GM21515 (cell line): ENCODE measurements around the gene OR9G4.

Experiments used
- ATAC-seq: cut with Tn5 transposase; IDR thresholded peaks from one replicate; pipeline ENCODE4 v1.9.1; 2021; ENCODE audit not compliant: unreplicated experiment

OR9G4 gene

DNA sequence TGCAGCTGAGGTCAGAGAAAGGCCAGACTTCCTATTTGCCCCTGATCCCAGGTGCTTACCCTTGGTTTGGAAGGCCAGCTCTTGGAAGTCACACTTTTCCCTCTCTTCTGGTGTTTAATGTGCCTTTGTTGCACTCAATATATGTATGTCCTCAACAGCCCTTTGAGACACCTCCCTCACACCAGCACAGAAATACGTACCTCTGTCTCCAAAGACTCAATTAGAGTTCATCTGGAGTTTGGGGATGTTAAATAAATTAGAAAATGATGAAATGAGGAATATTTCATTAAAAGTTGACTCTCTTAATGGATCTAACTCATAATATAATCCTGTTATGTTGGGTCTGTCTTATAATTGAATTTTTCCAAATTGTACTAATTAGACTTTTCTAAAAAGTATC, at the start of gene OR9G4:
TSS of gene OR9G4 (minus strand) at position 101 of the 400 bp plus-strand sequence. CDS start 4,931 bp downstream, outside the sequence.
- ATAC-seq = no peak

GRCh38 chr11:56783448-56784041, 35.0 kb upstream of the OR9G4 start:
- ATAC-seq = no peak

- peak; percentile 87 for ATAC-seq
Observed at GRCh38 chr11:56782167-56782847, 33.8 kb upstream of the OR9G4 start.

DNA sequence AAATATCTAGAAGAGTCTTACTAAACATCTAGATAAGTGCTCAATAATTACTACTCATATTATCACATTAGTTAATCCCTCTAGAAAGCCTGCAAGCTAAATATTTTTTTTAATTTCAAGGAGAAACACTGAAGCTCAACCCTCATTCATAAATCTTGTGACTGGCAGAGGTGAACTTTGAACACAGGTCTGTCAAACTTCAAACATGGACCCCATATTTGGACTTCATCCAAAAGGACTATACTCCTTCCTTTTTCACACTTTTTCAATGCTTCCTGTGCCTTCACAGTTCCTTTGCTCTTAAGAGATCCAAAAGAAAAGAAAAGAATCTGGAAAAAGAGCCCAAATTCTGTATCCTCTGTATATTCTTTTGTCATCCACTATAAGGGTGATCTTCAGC, 28.3 kb upstream of the OR9G4 start:
- no peak for ATAC-seq

GRCh38 chr11:56764976-56765375, 16.5 kb upstream of the OR9G4 start:
- no peak for ATAC-seq

GRCh38 chr11:56751480-56751879, 3.0 kb upstream of the OR9G4 start:
- no peak for ATAC-seq

- no peak for ATAC-seq
Observed at GRCh38 chr11:56750190-56750589, 1.7 kb upstream of the OR9G4 start.

- ATAC-seq = no peak
Observed at GRCh38 chr11:56740886-56741285, 7.6 kb downstream of the OR9G4 start.

DNA sequence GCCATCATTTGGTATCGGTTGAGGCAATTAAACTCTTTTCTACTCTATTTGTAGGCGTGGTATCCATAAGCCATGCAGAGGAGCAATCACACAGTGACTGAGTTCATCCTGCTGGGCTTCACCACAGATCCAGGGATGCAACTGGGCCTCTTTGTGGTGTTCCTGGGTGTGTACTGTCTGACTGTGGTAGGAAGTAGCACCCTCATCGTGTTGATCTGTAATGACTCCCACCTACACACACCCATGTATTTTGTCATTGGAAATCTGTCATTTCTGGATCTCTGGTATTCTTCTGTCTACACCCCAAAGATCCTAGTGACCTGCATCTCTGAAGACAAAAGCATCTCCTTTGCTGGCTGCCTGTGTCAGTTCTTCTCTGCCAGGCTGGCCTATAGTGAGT, 8.4 kb downstream of the OR9G4 start:
- ATAC-seq = no peak

- ATAC-seq = no peak
Observed at GRCh38 chr11:56720513-56720912, 28.0 kb downstream of the OR9G4 start.

- ATAC-seq = no peak
Observed at GRCh38 chr11:56716379-56716854, 32.1 kb downstream of the OR9G4 start.

- no peak for ATAC-seq
Observed at GRCh38 chr11:56714206-56714605, 34.3 kb downstream of the OR9G4 start.

DNA sequence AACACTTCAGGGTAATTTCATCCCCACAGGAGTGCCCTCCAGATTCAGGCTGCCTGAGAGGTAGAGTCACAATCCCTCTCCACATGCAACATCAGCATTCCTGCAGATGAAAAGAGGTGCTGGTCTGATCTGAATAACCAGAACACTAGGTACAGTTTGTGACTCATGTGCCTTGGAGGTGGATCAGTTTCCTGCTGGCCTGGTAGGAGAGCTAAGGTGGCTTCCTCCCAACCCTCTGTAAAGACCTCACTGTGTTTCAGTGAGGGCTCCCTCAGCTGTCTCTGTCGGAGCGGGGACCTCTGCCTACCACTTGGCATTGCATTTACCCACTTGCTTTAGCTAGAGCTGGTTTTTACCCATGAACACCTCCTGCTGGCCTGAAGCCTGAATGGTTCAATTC, 42.0 kb downstream of the OR9G4 start:
- ATAC-seq = no peak

- no peak for ATAC-seq
Observed at GRCh38 chr11:56705784-56706396, 42.6 kb downstream of the OR9G4 start.

GRCh38 chr11:56700914-56701485, 47.5 kb downstream of the OR9G4 start:
- ATAC-seq = no peak

GRCh38 chr11:56700242-56700913, 48.1 kb downstream of the OR9G4 start:
- ATAC-seq = no peak

- no peak for ATAC-seq
Observed at GRCh38 chr11:56698795-56699194, 49.7 kb downstream of the OR9G4 start, which contains the start of gene OR9G1. TSS of gene OR9G1 (plus strand) at chr11:56699095. CDS start at chr11:56700388, 1,293 bp downstream.

GRCh38 chr11:56693428-56693827, 55.1 kb downstream of the OR9G4 start:
- no peak for ATAC-seq
